Fibroblast of lung (primary cell): ENCODE measurements around the gene LPIN1.

Source experiments
- EZH2 ChIP-seq: IDR thresholded peaks from 2 replicates; pipeline ENCODE4 v1.5.1; 2012; ENCODE audit warnings: low read length, control low read depth, mild to moderate bottlenecking; ENCODE audit errors: missing control alignments
- TF ChIP-seq, protein P1 (sequence below), 2 donors: IDR thresholded peaks in 1 of 2; conservative IDR thresholded peaks in 1 of 2; 1 replicate in 1 of 2; 2 replicates in 1 of 2; pipeline ENCODE4 v1.5.1; 2011 to 2012; ENCODE audit warnings: low read length in 2 of 2, control low read depth in 1 of 2, inconsistent platforms in 1 of 2, low read depth in 1 of 2, mild to moderate bottlenecking in 1 of 2

DNA sequence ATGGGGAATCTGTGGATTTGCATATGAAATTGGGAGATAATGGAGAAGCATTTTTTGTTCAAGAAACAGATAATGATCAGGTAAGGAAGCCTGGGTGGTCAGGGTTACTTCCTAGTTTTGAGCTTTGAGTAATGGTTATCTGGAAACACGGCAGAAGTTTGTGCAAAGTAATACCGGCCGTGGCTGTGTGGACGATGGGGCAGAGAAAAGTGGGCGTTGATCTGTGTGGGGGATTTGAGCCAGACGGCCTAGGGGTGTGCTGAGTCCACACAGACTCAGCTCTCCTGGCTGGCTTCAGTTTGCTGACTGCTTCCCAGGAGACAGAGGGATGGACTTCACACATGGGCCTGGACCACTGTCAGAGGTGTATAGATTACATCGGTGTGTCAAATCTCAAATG lies 21.3 kb downstream of the LPIN1 start:
- TF ChIP-seq, protein P1, sequence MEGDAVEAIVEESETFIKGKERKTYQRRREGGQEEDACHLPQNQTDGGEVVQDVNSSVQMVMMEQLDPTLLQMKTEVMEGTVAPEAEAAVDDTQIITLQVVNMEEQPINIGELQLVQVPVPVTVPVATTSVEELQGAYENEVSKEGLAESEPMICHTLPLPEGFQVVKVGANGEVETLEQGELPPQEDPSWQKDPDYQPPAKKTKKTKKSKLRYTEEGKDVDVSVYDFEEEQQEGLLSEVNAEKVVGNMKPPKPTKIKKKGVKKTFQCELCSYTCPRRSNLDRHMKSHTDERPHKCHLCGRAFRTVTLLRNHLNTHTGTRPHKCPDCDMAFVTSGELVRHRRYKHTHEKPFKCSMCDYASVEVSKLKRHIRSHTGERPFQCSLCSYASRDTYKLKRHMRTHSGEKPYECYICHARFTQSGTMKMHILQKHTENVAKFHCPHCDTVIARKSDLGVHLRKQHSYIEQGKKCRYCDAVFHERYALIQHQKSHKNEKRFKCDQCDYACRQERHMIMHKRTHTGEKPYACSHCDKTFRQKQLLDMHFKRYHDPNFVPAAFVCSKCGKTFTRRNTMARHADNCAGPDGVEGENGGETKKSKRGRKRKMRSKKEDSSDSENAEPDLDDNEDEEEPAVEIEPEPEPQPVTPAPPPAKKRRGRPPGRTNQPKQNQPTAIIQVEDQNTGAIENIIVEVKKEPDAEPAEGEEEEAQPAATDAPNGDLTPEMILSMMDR (conservative IDR thresholded peaks at IDR 0.05 in 1 of 2, IDR thresholded peaks at IDR 0.05 in 1 of 2; ENCODE audit: low read depth in 1 of 2, low read length in 2 of 2) = no peak
- no peak for TF ChIP-seq EZH2
